IPS-18a (cell line): ENCODE results near the gene CDIP1.

ENCODE experiments used
- H3K27ac ChIP-seq: one replicate; pipeline ENCODE4 v1.5.1; 2013; ENCODE audit warnings: low read length
- H3K27me3 ChIP-seq: one replicate; pipeline ENCODE4 v1.6.1; 2013; ENCODE audit warnings: mild to moderate bottlenecking, low read length; ENCODE audit not compliant: control insufficient read depth, insufficient read depth
- H3K36me3 ChIP-seq: one replicate; pipeline ENCODE4 v1.6.1; 2013; ENCODE audit warnings: low read depth, low read length; ENCODE audit not compliant: control insufficient read depth
- H3K4me1 ChIP-seq: one replicate; pipeline ENCODE4 v1.6.1; 2013; ENCODE audit warnings: low read depth, low read length; ENCODE audit not compliant: control insufficient read depth
- H3K4me3 ChIP-seq: one replicate; pipeline ENCODE4 v1.5.1; 2013; ENCODE audit warnings: low read length
- H3K9ac ChIP-seq: one replicate; pipeline ENCODE4 v1.6.1; 2013; ENCODE audit warnings: mild to moderate bottlenecking, low read length, moderate library complexity
- H3K9me3 ChIP-seq: one replicate; pipeline ENCODE4 v1.6.1; 2013; ENCODE audit warnings: low read depth, low read length; ENCODE audit not compliant: control insufficient read depth

Gene CDIP1

DNA sequence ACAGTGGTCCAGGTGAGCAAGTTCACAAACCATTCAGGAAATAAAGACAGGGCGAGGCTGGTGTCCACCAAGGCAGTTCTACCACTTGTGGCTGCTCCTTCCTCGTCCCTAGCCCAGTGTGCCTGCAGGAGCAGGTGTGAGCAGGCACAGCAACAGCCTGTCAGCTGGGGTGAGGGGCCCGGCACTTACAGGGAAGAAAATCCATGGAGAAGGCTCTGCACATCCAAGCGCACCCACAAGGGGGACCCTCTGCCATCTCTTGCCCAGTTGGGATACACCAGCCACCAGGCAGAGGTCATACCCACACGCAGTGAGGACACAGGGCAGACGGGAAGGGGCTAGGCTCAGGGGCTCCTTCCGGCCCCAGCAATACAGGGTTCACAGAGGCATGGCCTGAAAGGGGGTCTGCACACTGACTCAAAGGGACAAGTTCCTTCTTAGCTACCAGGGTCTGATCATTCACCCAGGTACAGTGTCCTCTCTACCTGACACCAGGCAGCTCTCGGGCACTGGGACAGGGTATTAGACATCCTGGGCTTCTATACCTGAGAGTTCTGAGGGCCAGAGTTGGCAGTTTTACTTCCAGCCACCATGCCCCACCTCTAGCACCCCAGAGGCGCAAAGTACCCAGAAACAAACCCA, 27.0 kb downstream of the CDIP1 start:
- Histone ChIP-seq H3K27me3 (no peaks in the 10 kb centered on the region), H3K36me3 (peaks cover 30% of the 10 kb centered on the region), H3K4me1 (no peaks in the 10 kb centered on the region), H3K9ac (no peak overlapping the region), H3K4me3 (no peak overlapping the region), H3K27ac (no peak overlapping the region), H3K9me3 (no peaks in the 10 kb centered on the region)

DNA sequence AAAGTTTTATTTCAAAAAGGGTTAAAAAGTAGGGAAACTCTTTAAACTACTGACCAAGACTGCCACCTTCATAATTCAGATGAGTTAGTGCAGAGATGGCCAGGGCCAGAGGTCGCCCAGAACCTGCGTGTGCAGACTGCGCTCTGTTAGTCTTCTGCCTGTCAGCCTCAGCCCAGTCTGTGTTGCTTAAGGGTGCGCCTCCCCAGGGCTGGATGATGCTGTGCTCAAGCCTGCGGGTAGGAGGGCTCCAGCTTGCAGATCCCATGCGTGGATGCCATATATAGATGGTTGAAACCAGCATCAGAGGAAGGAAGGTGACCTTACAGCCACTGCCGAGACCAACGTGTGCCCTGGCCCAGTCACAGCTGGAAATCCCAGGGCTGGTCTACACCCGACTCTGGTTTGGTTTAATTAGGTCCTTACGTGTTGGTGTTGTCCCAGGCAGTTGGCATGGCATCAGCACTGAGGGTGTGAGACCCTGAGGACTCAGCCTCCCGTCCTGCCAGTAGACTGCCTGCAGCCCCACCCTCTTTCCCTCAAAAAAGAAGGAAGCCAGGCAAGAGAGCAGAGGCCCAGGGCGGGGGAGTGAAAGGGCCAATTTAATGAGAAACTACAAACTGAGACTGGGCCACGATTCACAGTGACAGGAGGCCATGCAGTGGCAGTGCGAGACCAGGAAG, 27.7 kb downstream of the CDIP1 start:
- H3K36me3 ChIP-seq, result peaks cover 30% of the 10 kb centered on the region
- H3K9ac ChIP-seq, result no peak overlapping the region
- H3K4me3 ChIP-seq, result no peak overlapping the region
- H3K9me3 ChIP-seq, result no peaks in the 10 kb centered on the region
- no peak overlapping the region for H3K27ac ChIP-seq
- H3K4me1 ChIP-seq, result no peaks in the 10 kb centered on the region
- H3K27me3 ChIP-seq, result no peaks in the 10 kb centered on the region

DNA sequence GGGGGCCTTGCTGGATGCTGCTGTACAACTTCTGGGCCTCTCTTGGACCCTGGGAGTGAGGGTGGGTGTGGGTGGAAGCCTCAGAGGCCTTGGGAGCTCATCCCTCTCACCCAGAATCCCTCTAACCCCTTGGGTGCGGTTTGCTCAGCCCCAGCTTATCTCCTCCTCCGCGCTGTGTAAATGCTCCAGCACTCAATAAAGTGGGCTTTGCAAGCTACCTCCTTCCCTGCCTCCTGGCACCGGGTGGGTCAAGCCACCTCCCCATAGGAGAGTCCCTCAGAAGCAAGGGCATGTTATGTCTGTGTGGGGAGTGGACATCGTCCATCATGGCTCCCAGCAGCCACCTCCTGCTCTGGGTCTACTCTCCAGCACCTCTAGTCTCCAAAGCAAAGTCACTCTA, 28.4 kb downstream of the CDIP1 start:
- peaks cover 30% of the 10 kb centered on the region for H3K36me3 ChIP-seq
- no peaks in the 10 kb centered on the region for H3K4me1 ChIP-seq
- no peak overlapping the region for H3K4me3 ChIP-seq
- no peak overlapping the region for H3K9ac ChIP-seq
- no peaks in the 10 kb centered on the region for H3K27me3 ChIP-seq
- H3K27ac ChIP-seq, result no peak overlapping the region
- H3K9me3 ChIP-seq, result no peaks in the 10 kb centered on the region

DNA sequence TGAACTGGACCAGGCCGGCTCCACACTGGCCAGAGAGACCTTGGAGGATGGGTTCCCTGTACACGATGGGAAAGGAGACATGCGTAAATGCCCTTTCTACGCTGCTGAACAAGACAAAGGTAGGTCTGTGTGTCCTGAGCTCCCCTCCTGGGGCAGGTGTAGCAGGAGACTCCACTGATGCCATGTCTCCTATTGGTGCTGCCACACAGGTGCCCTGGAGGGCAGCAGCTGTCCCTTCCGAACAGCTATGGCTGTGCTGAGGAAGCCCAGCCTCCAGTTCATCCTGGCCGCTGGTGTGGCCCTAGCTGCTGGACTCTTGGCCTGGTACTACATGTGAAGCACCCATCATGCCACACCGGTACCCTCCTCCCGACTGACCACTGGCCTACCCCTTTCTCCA, 29.2 kb downstream of the CDIP1 start:
- Histone ChIP-seq H3K36me3 (peaks cover 30% of the 10 kb centered on the region), H3K27ac (no peak overlapping the region), H3K27me3 (no peaks in the 10 kb centered on the region), H3K4me3 (no peak overlapping the region), H3K4me1 (no peaks in the 10 kb centered on the region), H3K9me3 (no peaks in the 10 kb centered on the region), H3K9ac (no peak overlapping the region)

DNA sequence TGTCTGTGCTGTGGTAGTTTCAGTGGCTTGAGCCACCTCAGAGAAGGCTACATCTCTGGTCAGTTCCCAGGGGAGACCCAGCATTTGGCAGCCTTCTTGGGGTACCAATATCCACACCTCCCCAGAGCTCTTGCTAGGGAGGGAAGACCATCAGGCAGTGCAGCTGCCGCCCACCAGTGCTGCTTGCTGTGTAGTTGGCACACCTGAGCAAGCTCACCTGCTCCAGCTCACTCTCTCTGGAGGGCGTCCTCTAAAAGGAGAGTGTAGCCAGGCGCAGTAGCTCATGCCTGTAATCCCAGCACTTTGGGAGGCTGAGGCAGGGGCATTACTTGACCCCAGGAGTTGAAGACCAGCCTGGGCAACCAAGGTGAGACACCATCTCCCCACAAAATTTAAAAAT, 29.8 kb downstream of the CDIP1 start:
- Histone ChIP-seq H3K27ac (no peak overlapping the region), H3K4me3 (no peak overlapping the region), H3K36me3 (peaks cover 30% of the 10 kb centered on the region), H3K9ac (no peak overlapping the region), H3K27me3 (no peaks in the 10 kb centered on the region), H3K4me1 (no peaks in the 10 kb centered on the region), H3K9me3 (no peaks in the 10 kb centered on the region)

DNA sequence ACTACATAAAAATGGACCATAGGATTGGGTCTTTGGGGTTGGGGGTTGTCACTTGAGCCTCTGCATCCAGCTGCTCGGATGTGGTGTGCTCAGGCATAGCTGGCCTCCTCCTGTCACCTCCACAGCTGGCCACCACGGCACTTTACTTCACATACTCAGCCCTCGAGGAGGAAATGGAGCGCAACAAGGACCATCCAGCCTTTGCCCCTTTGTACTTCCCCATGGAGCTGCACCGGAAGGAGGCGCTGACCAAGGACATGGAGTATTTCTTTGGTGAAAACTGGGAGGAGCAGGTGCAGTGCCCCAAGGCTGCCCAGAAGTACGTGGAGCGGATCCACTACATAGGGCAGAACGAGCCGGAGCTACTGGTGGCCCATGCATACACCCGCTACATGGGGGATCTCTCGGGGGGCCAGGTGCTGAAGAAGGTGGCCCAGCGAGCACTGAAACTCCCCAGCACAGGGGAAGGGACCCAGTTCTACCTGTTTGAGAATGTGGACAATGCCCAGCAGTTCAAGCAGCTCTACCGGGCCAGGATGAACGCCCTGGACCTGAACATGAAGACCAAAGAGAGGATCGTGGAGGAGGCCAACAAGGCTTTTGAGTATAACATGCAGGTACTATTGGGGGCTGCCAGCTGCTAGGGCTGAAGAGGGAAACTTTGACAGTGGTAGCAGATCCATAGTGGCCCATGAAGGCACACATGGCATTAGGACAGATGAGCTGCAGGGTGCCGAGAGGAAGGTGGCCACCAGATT, 30.8 kb downstream of the CDIP1 start:
- H3K9ac ChIP-seq, result no peak overlapping the region
- no peaks in the 10 kb centered on the region for H3K27me3 ChIP-seq
- no peak overlapping the region for H3K4me3 ChIP-seq
- no peaks in the 10 kb centered on the region for H3K9me3 ChIP-seq
- H3K4me1 ChIP-seq, result no peaks in the 10 kb centered on the region
- H3K27ac ChIP-seq, result no peak overlapping the region
- H3K36me3 ChIP-seq, result peaks cover 25% of the 10 kb centered on the region

DNA sequence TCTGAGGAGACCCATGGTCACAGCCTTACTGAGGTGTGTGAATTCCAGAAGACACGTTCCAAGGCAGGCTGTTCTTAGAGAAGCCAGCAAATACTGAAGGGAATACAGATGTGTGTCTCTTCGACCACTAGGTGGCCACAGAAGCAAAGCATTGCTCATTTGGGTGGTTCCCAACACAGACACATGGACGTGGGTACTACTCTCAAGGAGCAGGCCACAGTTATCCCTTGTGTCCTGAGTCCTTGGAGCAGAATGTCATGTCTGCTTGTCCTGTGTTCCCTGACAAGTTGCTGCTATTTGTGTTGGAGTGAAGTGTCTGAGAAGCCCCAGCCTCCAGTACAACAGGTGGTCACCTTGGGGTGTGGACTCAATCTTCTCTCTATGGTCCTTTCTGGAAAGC, 32.1 kb downstream of the CDIP1 start:
- H3K4me1 ChIP-seq, result no peaks in the 10 kb centered on the region
- H3K9ac ChIP-seq, result no peak overlapping the region
- peaks cover 20% of the 10 kb centered on the region for H3K36me3 ChIP-seq
- H3K4me3 ChIP-seq, result no peak overlapping the region
- no peaks in the 10 kb centered on the region for H3K9me3 ChIP-seq
- H3K27me3 ChIP-seq, result no peaks in the 10 kb centered on the region
- H3K27ac ChIP-seq, result no peak overlapping the region

DNA sequence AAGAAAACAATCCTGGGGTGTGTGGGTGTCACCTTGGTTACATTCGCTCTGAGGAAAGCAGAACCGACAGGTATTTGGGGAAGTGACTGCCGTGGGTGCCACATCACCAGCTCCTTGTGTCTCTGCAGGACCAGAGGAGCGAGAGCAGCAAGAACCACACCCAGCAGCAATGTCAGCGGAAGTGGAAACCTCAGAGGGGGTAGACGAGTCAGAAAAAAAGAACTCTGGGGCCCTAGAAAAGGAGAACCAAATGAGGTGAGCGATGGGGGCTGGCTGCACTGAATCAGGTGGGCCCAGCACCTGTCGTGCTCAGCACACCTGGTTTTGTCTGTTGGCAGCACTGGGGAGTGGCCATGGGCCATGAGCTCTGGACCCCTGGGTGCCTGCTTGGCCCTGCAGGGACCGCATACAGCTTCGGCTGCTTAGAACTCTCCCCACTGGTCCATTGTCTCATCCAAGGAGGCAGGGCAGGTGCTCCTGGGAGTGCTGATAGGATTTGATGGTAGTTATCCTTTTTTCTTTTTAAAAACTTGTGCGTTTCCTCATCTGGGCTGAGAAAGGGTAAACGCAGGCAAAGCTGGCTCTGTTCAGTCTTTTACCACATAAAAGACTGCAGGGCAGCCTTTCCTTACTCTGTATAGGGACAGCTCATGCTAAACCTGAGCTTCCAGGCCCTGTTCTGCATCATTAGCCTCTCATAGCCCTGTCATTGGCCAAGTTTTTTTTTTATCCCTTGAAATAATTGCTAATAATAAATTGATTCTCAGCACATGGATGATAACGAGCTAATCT, 33.0 kb downstream of the CDIP1 start:
- Histone ChIP-seq H3K27me3 (no peaks in the 10 kb centered on the region), H3K4me3 (no peak overlapping the region), H3K4me1 (no peaks in the 10 kb centered on the region), H3K27ac (no peak overlapping the region), H3K9ac (no peak overlapping the region), H3K9me3 (no peaks in the 10 kb centered on the region), H3K36me3 (peaks cover 17% of the 10 kb centered on the region)

DNA sequence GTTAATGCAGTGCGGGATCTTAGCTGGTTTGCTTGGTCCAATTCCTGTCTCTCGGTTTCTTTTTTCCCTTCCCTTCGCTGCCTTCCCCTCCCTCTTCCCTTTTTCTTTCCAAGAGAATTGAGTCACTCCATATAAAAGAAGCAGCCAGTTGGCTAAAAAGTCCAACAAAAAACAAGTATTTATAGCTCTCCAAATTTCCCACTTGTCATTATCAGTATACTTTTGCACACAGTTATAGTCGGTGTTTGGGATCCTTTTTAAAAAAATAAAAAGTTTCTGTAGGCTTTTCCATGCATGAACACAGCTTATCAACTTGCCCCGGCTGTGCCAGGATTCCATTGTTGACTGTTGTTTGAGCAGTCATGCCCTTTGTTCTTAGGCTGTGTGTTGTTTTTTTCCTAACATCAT, 37.5 kb downstream of the CDIP1 start:
- H3K9me3 ChIP-seq, result no peaks in the 10 kb centered on the region
- no peak overlapping the region for H3K4me3 ChIP-seq
- no peaks in the 10 kb centered on the region for H3K4me1 ChIP-seq
- no peak overlapping the region for H3K9ac ChIP-seq
- H3K36me3 ChIP-seq, result no peaks in the 10 kb centered on the region
- no peak overlapping the region for H3K27ac ChIP-seq
- no peaks in the 10 kb centered on the region for H3K27me3 ChIP-seq

DNA sequence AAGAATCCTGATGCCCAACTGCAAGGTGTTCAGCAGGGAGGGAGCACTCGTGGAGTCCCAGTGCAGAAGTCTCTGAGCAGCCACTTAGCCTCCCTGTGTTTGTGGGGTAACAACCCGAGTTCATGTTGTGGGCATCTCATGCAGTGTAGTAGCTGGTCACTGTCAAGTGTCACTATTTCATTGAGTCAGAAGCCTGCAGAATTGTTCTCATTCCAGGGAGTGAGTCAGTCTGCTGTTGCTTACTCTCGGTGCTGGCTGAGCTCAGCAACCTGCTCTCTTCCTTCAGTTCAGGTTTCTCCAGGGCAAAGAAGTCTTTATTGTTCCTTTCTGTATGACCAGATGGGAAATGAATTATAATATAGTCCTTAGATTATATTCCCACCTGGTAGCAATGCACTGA, 38.3 kb downstream of the CDIP1 start:
- no peaks in the 10 kb centered on the region for H3K4me1 ChIP-seq
- no peaks in the 10 kb centered on the region for H3K9me3 ChIP-seq
- no peaks in the 10 kb centered on the region for H3K27me3 ChIP-seq
- no peak overlapping the region for H3K27ac ChIP-seq
- no peak overlapping the region for H3K9ac ChIP-seq
- H3K36me3 ChIP-seq, result no peaks in the 10 kb centered on the region
- no peak overlapping the region for H3K4me3 ChIP-seq

DNA sequence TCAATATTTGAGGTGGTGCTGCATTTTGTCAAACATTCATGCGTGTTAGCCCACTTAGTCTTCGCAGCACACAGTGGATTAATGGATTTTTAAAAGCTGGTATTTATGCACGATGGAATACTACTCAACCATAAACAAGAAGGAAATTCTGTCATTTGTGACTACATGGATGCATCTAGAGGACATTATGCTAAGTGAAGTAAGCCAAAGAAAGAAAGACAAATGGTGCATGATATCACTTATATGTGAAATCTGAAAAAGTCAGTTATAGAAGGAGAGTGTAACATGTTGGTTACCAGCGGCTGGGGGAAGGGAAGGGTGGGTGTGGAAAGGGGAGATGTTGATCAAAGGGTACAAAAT, 39.4 kb downstream of the CDIP1 start:
- Histone ChIP-seq H3K27me3 (no peaks in the 10 kb centered on the region), H3K9ac (no peak overlapping the region), H3K9me3 (no peaks in the 10 kb centered on the region), H3K4me1 (no peaks in the 10 kb centered on the region), H3K36me3 (no peaks in the 10 kb centered on the region), H3K27ac (no peak overlapping the region), H3K4me3 (no peak overlapping the region)
